Naive thymus-derived CD4-positive, alpha-beta T cell (primary cell): Measurements from ENCODE around the gene ZNF618. TPM values are rescaled to one million over a fixed set of nuclear protein-coding genes. Genes with fewer than 3 reads are reported as not detected.

Experiments used
- ATAC-seq: fragments of 150-1000 bp; cut with Tn5 transposase; 2 replicates; pipeline ENCODE4 v1.10.0; 2021; ENCODE audit warnings: mild to moderate bottlenecking, moderate library complexity
- CTCF ChIA-PET: fragments of 350-600 bp; sonication (Branson Sonifier 250); formaldehyde crosslinking; loops from one replicate; lab custom pipeline; 2021; ENCODE audit warnings: antibody characterized with exemption; lab: Charles Lee
- POLR2A ChIA-PET: fragments of 350-600 bp; sonication (Branson Sonifier 250); formaldehyde crosslinking; loops from one replicate; lab custom pipeline; 2021; ENCODE audit warnings: antibody characterized with exemption, inconsistent platforms; lab: Charles Lee
- DNase-seq, 9 donors: peaks; one replicate each; pipeline versions ENCODE4 v3.0.0 to v3.0.0-alpha.2; 2020 to 2022; ENCODE audit warnings: mixed read lengths in 1 of 9
- H3K27ac ChIP-seq: one replicate; pipeline ENCODE4 v1.7.0; 2013; ENCODE audit warnings: mild to moderate bottlenecking, low read depth, low read length, moderate library complexity
- H3K27me3 ChIP-seq, 2 donors: one replicate each; pipeline ENCODE4 v1.7.0; 2013; ENCODE audit warnings: low read length in 2 of 2, mild to moderate bottlenecking in 2 of 2, moderate library complexity in 2 of 2; ENCODE audit not compliant: control insufficient read depth in 2 of 2, insufficient read depth in 2 of 2
- H3K36me3 ChIP-seq, 3 experiments: 1 replicate in 2 of 3; 2 replicates in 1 of 3; pipeline ENCODE4 v1.7.0; 2013; ENCODE audit warnings: low read length in 3 of 3, mild to moderate bottlenecking in 3 of 3, moderate library complexity in 1 of 3; ENCODE audit not compliant: insufficient read depth in 3 of 3, control insufficient read depth in 2 of 3
- H3K4me1 ChIP-seq, 2 donors: one replicate each; pipeline ENCODE4 v1.7.0; 2013; ENCODE audit warnings: low read length in 2 of 2, mild to moderate bottlenecking in 2 of 2, moderate library complexity in 1 of 2; ENCODE audit not compliant: control insufficient read depth in 2 of 2, insufficient read depth in 2 of 2
- H3K4me3 ChIP-seq: 2 replicates; pipeline ENCODE4 v1.7.0; 2013; ENCODE audit warnings: mild to moderate bottlenecking, low read length
- H3K9me3 ChIP-seq, 3 experiments: 1 replicate in 2 of 3; 2 replicates in 1 of 3; pipeline ENCODE4 v1.7.0; 2013; ENCODE audit warnings: low read length in 3 of 3; ENCODE audit not compliant: control insufficient read depth in 2 of 3
- H3K27ac Mint-ChIP-seq, 9 donors: one replicate each; pipeline ENCODE4 v1.8.0; 2020 to 2022; ENCODE audit warnings: mixed read lengths in 9 of 9, mild to moderate bottlenecking in 8 of 9, moderate library complexity in 5 of 9, inconsistent platforms in 2 of 9
- H3K27me3 Mint-ChIP-seq, 5 donors: one replicate each; pipeline ENCODE4 v1.8.0; 2021 to 2022; ENCODE audit warnings: mixed read lengths in 5 of 5, mild to moderate bottlenecking in 1 of 5
- H3K36me3 Mint-ChIP-seq, 5 donors: one replicate each; pipeline ENCODE4 v1.8.0; 2020 to 2022; ENCODE audit warnings: mixed read lengths in 5 of 5, mild to moderate bottlenecking in 3 of 5, inconsistent platforms in 1 of 5
- H3K4me1 Mint-ChIP-seq, 7 donors: one replicate each; pipeline ENCODE4 v1.8.0; 2020 to 2022; ENCODE audit warnings: mixed read lengths in 7 of 7, mild to moderate bottlenecking in 3 of 7, inconsistent platforms in 1 of 7
- H3K4me3 Mint-ChIP-seq, 10 donors: one replicate each; pipeline ENCODE4 v1.8.0; 2020 to 2022; ENCODE audit warnings: mild to moderate bottlenecking in 10 of 10, mixed read lengths in 10 of 10, moderate library complexity in 6 of 10, inconsistent platforms in 2 of 10
- H3K9me3 Mint-ChIP-seq, 11 donors: one replicate each; pipeline ENCODE4 v1.8.0; 2020 to 2022; ENCODE audit warnings: mixed read lengths in 11 of 11, mild to moderate bottlenecking in 4 of 11, inconsistent platforms in 1 of 11, moderate library complexity in 1 of 11
- intact Hi-C, 2 donors: fragments of 100-400 bp; cut with micrococcal nuclease; formaldehyde crosslinking; loops; one replicate each; pipeline ENCODE4 v1.15.1; 2023
- polyA plus RNA-seq, 2 donors: library from polyadenylated mRNA; unstranded; fragments of 300-500 nt; fragmentation: Illumina TruSeq; gene quantifications; one replicate each; pipeline ENCODE4 v1.2.3, GENCODE V29; 2021
- total RNA-seq, 6 experiments: library from RNA in 5 of 6; stranded (reverse) in 5 of 6; gene quantifications; 1 replicate in 5 of 6; 2 replicates in 1 of 6; pipeline ENCODE4 v1.2.3 and lab custom pipeline; 2021 to 2026

Gene ZNF618
- total and polyA plus RNA-seq, 7 experiments from 2014 or later = 0.17 to 3.3 (median 1.1) TPM

DNA sequence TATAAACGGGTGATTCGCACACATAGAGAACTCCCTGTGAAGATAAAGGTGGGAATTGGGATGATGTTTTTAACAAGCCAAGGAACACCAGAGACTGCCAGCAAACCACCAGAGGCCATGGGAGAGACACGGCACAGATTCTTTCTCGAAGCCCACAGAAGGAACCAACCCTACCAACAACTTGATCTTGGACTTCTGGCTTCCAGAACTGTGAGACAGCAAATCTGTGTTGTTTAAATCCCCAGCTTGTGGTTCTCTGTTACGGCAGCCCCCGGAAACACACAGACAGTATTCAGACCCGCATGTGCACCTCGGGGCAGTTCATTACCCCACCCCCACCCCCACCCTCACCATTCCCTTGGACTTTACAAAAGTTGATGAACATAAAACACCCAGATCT, 189.2 kb downstream of the ZNF618 start:
- POLR2A ChIA-PET = no interaction called here
- H3K4me1 ChIP-seq = no peaks in the 10 kb centered on the region
- Mint-ChIP-seq H3K9me3 (peaks cover 0 to 4% (median 0%) of the 10 kb centered on the region in 11 donors), H3K27ac (no peak overlapping the region), H3K4me3 (no peak overlapping the region), H3K36me3 (no peaks in the 10 kb centered on the region), H3K27me3 (peaks cover 11 to 32% (median 29%) of the 10 kb centered on the region in 5 donors), H3K4me1 (no peaks in the 10 kb centered on the region)
- DNase-seq = no peak
- CTCF ChIA-PET = no interaction called here
- peaks cover 3% of the 10 kb centered on the region in 2 donors for H3K27me3 ChIP-seq
- ATAC-seq = no peak
- no peak overlapping the region for H3K4me3 ChIP-seq
- intact Hi-C loops = no loop called here
- no peak overlapping the region for H3K27ac ChIP-seq
- no peaks in the 10 kb centered on the region for H3K36me3 ChIP-seq
- no peaks in the 10 kb centered on the region for H3K9me3 ChIP-seq

DNA sequence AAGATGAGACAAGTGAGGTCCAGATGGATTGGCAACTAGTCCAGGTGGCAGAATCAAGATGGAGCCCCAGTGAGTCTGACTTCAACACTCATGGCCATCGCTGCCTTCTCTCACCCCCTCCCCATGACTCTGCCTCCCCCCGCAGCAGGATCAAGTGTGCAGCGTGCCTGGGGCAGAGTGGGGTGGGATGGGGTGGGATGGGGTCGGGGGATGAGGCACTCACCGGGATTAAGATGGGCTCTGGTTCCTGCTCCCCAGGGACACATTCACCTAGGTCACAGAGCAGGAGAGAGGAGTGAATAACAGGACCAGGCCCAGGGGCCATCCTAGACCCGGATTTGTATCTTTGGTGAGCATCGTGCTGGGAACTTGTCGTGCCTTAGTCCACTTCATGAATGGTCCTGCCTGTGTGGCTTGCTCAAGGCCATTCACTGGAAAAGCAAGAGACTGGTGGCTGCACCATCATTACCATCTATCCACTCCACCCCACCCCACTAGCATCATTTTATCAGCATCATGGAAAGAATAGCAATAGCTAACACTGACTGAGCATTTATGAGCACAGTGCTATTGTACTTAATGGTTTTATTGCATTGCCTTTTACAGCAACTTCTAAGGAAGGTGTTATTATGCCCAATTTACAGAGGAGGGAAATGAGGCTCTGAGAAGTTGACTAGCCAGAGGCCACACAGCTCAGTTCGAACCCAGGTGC, 193.5 kb downstream of the ZNF618 start:
- H3K27ac Mint-ChIP-seq = no peak overlapping the region
- peaks cover 0 to 3% of the 10 kb centered on the region in 2 donors for H3K27me3 ChIP-seq
- H3K36me3 Mint-ChIP-seq = no peaks in the 10 kb centered on the region
- ChIA-PET POLR2A (no interaction called here), CTCF (no interaction called here)
- peaks cover 3 to 21% (median 5%) of the 10 kb centered on the region in 5 donors for H3K27me3 Mint-ChIP-seq
- H3K9me3 Mint-ChIP-seq = no peaks in the 10 kb centered on the region
- no peaks in the 10 kb centered on the region for H3K9me3 ChIP-seq
- no peaks in the 10 kb centered on the region for H3K36me3 ChIP-seq
- DNase-seq (no peak), ATAC-seq (no peak)
- no peak overlapping the region for H3K4me3 Mint-ChIP-seq
- H3K4me1 ChIP-seq = no peaks in the 10 kb centered on the region
- H3K4me1 Mint-ChIP-seq = no peaks in the 10 kb centered on the region
- H3K27ac ChIP-seq = no peak overlapping the region
- H3K4me3 ChIP-seq = no peak overlapping the region
- intact Hi-C loops = no loop called here

DNA sequence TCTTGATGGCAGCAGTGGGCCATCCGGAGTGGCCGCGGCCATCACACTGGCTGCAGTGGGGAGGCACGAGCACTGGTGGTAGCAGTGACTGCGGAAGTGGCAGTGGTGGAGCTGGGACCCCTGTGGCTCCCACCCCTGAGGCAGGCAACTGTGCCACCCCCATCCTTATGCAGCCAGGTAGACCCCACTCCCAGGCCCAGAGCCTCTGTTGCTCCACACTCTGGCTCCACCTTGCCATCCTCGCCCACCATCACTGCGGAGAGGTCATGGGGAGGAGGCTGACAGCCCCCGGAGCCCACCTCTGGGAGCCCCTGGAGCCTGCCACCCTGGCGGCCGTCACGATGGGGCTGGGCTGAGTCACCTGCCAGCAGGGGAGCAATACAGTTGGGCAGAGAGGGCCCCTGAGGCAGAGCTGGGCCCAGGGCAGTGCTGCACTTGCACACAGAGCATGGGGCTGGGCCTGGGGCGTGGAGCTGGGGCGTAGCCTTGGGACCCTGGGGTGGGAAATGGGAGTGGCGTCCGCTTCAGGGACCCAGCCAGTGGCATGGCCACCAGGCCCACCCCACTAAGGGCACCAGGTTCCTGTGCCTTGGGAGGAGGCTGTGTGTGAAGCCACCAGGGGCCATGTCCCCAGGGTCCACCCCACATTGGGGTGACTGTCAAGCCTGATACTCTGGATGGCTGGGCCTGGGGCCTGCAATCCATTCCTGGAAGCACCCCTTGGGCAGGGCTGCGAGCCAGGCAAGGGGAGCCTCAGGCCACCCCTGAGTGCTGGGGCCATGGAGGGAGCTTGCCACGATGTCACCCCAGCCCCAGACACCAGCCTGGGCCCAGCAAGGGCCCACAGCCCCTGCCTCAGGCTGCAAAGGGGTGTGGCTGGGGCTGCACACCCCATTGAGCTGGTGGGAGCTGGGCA, 194.3 kb downstream of the ZNF618 start:
- Histone ChIP-seq H3K27me3 (peaks cover 0 to 3% of the 10 kb centered on the region in 2 donors), H3K9me3 (no peaks in the 10 kb centered on the region), H3K4me1 (no peaks in the 10 kb centered on the region), H3K36me3 (no peaks in the 10 kb centered on the region), H3K4me3 (no peak overlapping the region), H3K27ac (no peak overlapping the region)
- H3K36me3 Mint-ChIP-seq = no peaks in the 10 kb centered on the region
- intact Hi-C loops = no loop called here
- no peaks in the 10 kb centered on the region for H3K9me3 Mint-ChIP-seq
- peaks cover 4 to 22% (median 9%) of the 10 kb centered on the region in 5 donors for H3K27me3 Mint-ChIP-seq
- no peak for DNase-seq
- ChIA-PET POLR2A (no interaction called here), CTCF (no interaction called here)
- H3K27ac Mint-ChIP-seq = no peak overlapping the region
- no peaks in the 10 kb centered on the region for H3K4me1 Mint-ChIP-seq
- H3K4me3 Mint-ChIP-seq = no peak overlapping the region
- ATAC-seq = peak; percentile 20

DNA sequence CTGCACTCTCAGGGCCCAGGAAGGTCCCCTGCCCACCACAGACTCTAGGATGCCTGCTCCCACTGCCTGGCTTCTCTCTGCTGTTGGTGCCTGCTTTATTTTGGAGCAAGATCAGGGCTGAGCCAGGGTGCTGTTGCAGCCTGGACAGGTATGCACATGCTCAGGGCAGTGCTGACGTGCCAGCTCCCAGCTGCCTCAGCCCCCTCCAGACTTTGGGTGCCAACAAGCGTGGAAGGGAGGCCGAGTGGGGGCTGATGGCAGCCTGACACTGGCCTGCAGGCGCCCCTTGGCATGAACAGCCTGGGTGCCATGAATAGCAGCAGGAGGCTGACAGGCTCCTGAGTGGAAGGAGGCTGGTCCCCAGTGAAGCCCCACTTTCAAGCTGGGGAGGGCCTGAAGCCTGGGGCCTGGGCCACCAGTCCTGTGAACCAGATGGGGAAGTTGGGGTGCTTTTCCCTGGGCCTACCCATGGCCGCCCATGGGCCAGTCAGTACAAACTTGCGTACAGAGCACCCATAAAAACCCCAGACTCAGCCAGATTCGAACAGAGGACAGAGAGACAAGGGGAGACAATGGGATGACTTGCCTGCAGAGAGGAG, 195.2 kb downstream of the ZNF618 start:
- no peak for DNase-seq
- H3K4me1 Mint-ChIP-seq = no peaks in the 10 kb centered on the region
- Histone ChIP-seq H3K4me3 (no peak overlapping the region), H3K4me1 (no peaks in the 10 kb centered on the region), H3K9me3 (no peaks in the 10 kb centered on the region), H3K36me3 (no peaks in the 10 kb centered on the region), H3K27me3 (peaks cover 0 to 3% of the 10 kb centered on the region in 2 donors), H3K27ac (no peak overlapping the region)
- intact Hi-C loops = no loop called here
- peak; percentile 14 for ATAC-seq
- no peaks in the 10 kb centered on the region for H3K9me3 Mint-ChIP-seq
- peaks cover 7 to 24% (median 13%) of the 10 kb centered on the region in 5 donors for H3K27me3 Mint-ChIP-seq
- H3K4me3 Mint-ChIP-seq = no peak overlapping the region
- ChIA-PET POLR2A (no interaction called here), CTCF (interaction anchor here (0.7 to 1.5 kb wide), 2 partner anchors 9 to 11 kb away, joined by 3 to 5 read pairs; no protein-coding TSS in a partner anchor)
- no peaks in the 10 kb centered on the region for H3K36me3 Mint-ChIP-seq
- H3K27ac Mint-ChIP-seq = no peak overlapping the region

DNA sequence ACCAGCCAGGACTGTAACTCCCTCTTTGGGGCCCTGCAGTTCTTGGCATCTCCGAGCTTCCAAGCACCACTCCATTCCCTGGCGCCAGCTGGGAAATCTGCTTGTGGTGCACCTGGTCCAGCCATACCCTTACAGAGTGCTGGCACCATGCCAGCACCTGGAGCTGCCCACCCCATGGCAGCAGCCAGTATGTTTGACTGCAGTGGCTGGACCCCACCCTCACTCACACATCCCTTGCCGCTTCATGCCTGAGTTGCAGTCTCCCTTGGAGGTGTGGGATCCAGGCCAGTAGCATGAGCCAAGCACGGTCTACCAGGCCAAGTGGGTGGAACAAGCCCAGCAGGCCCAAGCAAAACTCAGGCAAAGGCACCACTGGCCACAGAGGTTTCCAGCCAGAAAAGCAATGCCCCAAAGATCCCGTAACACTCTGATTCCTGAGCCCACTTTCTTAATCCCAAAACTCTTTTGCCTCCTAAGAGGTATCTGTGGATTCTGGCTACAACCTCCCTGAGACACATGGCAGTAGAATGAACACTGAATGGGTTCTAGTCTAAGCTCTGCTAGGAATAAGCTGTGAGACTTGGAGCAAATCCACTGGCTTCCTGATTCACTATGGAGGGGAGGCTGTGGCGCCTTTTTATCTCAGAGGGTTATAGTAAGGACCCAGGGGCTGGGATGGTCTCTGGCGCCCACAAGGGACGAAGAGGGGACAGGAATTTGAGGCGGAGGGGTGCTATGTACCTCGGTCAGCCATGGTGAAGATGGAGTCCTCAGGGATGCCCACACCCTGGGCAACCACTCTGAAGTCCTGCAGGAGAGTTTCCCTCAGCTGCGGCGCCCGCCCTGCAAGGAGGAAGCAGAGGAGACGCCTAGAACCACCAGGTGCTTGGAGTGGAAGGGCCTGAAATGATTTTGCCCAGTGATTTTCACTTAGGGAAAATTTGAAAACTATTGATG, 196.4 kb downstream of the ZNF618 start:
- H3K36me3 Mint-ChIP-seq = no peaks in the 10 kb centered on the region
- DNase-seq (no peak), ATAC-seq (no peak)
- no peaks in the 10 kb centered on the region for H3K4me1 ChIP-seq
- no peaks in the 10 kb centered on the region for H3K9me3 ChIP-seq
- no peak overlapping the region for H3K4me3 ChIP-seq
- peaks cover 0 to 3% of the 10 kb centered on the region in 2 donors for H3K27me3 ChIP-seq
- no peaks in the 10 kb centered on the region for H3K9me3 Mint-ChIP-seq
- ChIA-PET POLR2A (no interaction called here), CTCF (interaction anchor here (0.7 to 1.5 kb wide), 3 partner anchors 8 to 1559 kb away, joined by 3 to 5 read pairs (median 3); no protein-coding TSS in a partner anchor)
- no peak overlapping the region for H3K27ac ChIP-seq
- peaks cover 0 to 2% (median 0%) of the 10 kb centered on the region in 7 donors for H3K4me1 Mint-ChIP-seq
- H3K27ac Mint-ChIP-seq = no peak overlapping the region
- intact Hi-C loops = no loop called here
- no peaks in the 10 kb centered on the region for H3K36me3 ChIP-seq
- no peak overlapping the region for H3K4me3 Mint-ChIP-seq
- peaks cover 8 to 34% (median 18%) of the 10 kb centered on the region in 5 donors for H3K27me3 Mint-ChIP-seq

DNA sequence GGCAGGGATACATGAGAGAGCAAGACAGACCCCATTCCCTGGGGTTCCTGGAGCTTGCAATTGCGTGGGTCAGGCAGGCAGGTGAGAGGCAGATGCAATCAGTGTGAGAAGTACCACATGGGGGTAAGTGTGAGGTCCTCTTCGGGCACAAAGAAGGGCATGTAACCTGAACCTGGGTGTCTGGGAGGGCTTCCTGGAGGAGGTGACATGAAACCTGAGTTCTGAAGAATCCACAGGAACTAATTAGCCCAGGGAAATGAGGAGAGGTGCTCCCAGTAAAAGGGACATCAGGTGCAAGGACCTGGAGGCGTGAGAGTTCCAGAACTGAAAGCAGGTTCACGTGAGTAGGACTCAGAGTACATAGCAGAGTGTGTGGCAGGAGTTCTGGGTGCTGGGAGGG, 199.5 kb downstream of the ZNF618 start:
- Mint-ChIP-seq H3K4me3 (no peak overlapping the region), H3K9me3 (no peaks in the 10 kb centered on the region), H3K4me1 (peaks cover 0 to 3% (median 0%) of the 10 kb centered on the region in 7 donors), H3K27ac (no peak overlapping the region), H3K27me3 (peaks cover 8 to 30% (median 18%) of the 10 kb centered on the region in 5 donors), H3K36me3 (no peaks in the 10 kb centered on the region)
- Histone ChIP-seq H3K4me3 (no peak overlapping the region), H3K36me3 (no peaks in the 10 kb centered on the region), H3K9me3 (no peaks in the 10 kb centered on the region), H3K4me1 (no peaks in the 10 kb centered on the region), H3K27me3 (no peaks in the 10 kb centered on the region), H3K27ac (no peak overlapping the region)
- DNase-seq (no peak), ATAC-seq (no peak)
- ChIA-PET POLR2A (no interaction called here), CTCF (no interaction called here)
- intact Hi-C loops = no loop called here
